Stimulated activated CD8-positive, alpha-beta memory T cell treated with anti-CD3 and anti-CD28 coated beads, Interleukin-4, amount 100 ng/mL, for 48 hours (primary cell): ENCODE data around the gene ANKRD39.

ENCODE experiments used
- DNase-seq: peaks from one replicate; pipeline ENCODE4 v3.0.0-alpha.2; 2020

Gene ANKRD39

GRCh38 chr2:96885432-96886347 is 27.9 kb upstream of the ANKRD39 start:
- no peak for DNase-seq

- no peak for DNase-seq
These were observed 26.7 kb upstream of the ANKRD39 start for GRCh38 chr2:96884299-96885094.

- no peak for DNase-seq
These were observed 25.5 kb upstream of the ANKRD39 start for GRCh38 chr2:96883306-96883705.

GRCh38 chr2:96882906-96883305 is 25.1 kb upstream of the ANKRD39 start:
- DNase-seq: no peak

- no peak for DNase-seq
These were observed 24.4 kb upstream of the ANKRD39 start for GRCh38 chr2:96882230-96882629.

GRCh38 chr2:96881349-96882195 is 23.8 kb upstream of the ANKRD39 start:
- no peak for DNase-seq

GRCh38 chr2:96880891-96881273 is 23.1 kb upstream of the ANKRD39 start:
- no peak for DNase-seq

GRCh38 chr2:96879545-96880040 is 21.8 kb upstream of the ANKRD39 start:
- no peak for DNase-seq

- no peak for DNase-seq
These were observed 21.2 kb upstream of the ANKRD39 start for GRCh38 chr2:96878796-96879544.

GRCh38 chr2:96878171-96878570 is 20.4 kb upstream of the ANKRD39 start:
- no peak for DNase-seq

GRCh38 chr2:96877631-96878092 is 19.8 kb upstream of the ANKRD39 start:
- DNase-seq: no peak

- no peak for DNase-seq
These were observed 19.2 kb upstream of the ANKRD39 start for GRCh38 chr2:96877042-96877451.

- no peak for DNase-seq
These were observed 18.6 kb upstream of the ANKRD39 start for GRCh38 chr2:96876269-96877041.

GRCh38 chr2:96875498-96876268 is 17.9 kb upstream of the ANKRD39 start:
- DNase-seq: no peak

- DNase-seq: peak; percentile 46
These were observed 16.5 kb upstream of the ANKRD39 start for GRCh38 chr2:96874198-96874831.

- DNase-seq: no peak
These were observed 15.9 kb upstream of the ANKRD39 start for GRCh38 chr2:96873651-96874096.

GRCh38 chr2:96872591-96873349 is 15.0 kb upstream of the ANKRD39 start:
- no peak for DNase-seq

GRCh38 chr2:96870626-96871255 is 12.9 kb upstream of the ANKRD39 start:
- peak; percentile 69 for DNase-seq
